K562 (cell line): Measurements from ENCODE around the gene BCAS3. TPM values are rescaled to one million over a fixed set of nuclear protein-coding genes. Genes with fewer than 3 reads are reported as not detected.

Experiments
- ATAC-seq: fragments of 200-7000 bp; cut with Tn5 transposase; 3 replicates; pipeline ENCODE4 v1.9.1; 2020; ENCODE audit warnings: moderate library complexity
- BruUV-seq: library from RNA; stranded (reverse); fragments of 400-500 nt; replicated peaks from 2 replicates; lab custom pipeline; 2021; lab: Mats Ljungman, UMichigan
- CTCF ChIA-PET: fragments of 300-600 bp; formaldehyde crosslinking; extraction: SDS; loops from one replicate; lab custom pipeline; 2021; ENCODE audit warnings: low intra/inter-chr PET ratio; lab: Yijun Ruan, JAX
- POLR2A ChIA-PET: fragments of 300-600, 350-650 bp; sonication (Branson Sonifier 250); formaldehyde crosslinking; extraction: SDS; loops from one replicate; lab custom pipeline; 2021; ENCODE audit warnings: antibody characterized with exemption, inconsistent platforms; lab: Yijun Ruan, JAX
- DNase-seq, 4 experiments: peaks; one replicate each; pipeline versions ENCODE4 v3.0.0 to v3.0.0-alpha.2; 2011 to 2018; ENCODE audit warnings: low spot score in 3 of 4, mixed read lengths in 3 of 4; ENCODE audit errors: extremely low read depth in 1 of 4
- FAIRE-seq: peaks from 2 replicates; lab custom pipeline; 2011; peaks lifted over from hg19 to GRCh38; lab: Jason Lieb, UNC
- H2AFZ ChIP-seq: 2 replicates; pipeline ENCODE4 v1.6.0; 2011; ENCODE audit warnings: low read depth, low read length, control low read depth, inconsistent platforms
- H3K27ac ChIP-seq: fragments of 200-600 bp; 3 replicates; pipeline ENCODE4 v1.8.0; 2011; ENCODE audit warnings: low read depth, mild to moderate bottlenecking, control low read depth, inconsistent platforms, low read length, moderate library complexity, mixed read lengths; ENCODE audit errors: extremely low read depth
- H3K27me3 ChIP-seq, 2 experiments: fragments of 300-600 bp in 1 of 2; 2 replicates in 1 of 2; 3 replicates in 1 of 2; pipeline versions ENCODE4 v1.6.0 to v1.8.0; 2011; ENCODE audit warnings: inconsistent platforms in 2 of 2, low read length in 2 of 2, mild to moderate bottlenecking in 1 of 2, mixed read lengths in 1 of 2, moderate library complexity in 1 of 2; ENCODE audit not compliant: control insufficient read depth in 2 of 2, insufficient read depth in 2 of 2
- H3K36me3 ChIP-seq: fragments of 300-600 bp; 3 replicates; pipeline ENCODE4 v1.8.0; 2011; ENCODE audit warnings: mild to moderate bottlenecking, low read length, inconsistent platforms; ENCODE audit not compliant: control insufficient read depth, insufficient read depth
- H3K4me1 ChIP-seq, 2 experiments: fragments of 200-600 bp in 1 of 2; replicated peaks in 1 of 2; 2 replicates in 1 of 2; 3 replicates in 1 of 2; pipeline versions ENCODE4 v1.5.1 to v1.8.0; 2011; ENCODE audit warnings: inconsistent platforms in 2 of 2, low read length in 2 of 2, mild to moderate bottlenecking in 1 of 2, mixed read lengths in 1 of 2, moderate library complexity in 1 of 2; ENCODE audit not compliant: control insufficient read depth in 2 of 2, insufficient read depth in 2 of 2
- H3K4me2 ChIP-seq: 2 replicates; pipeline ENCODE4 v1.6.1; 2011; ENCODE audit warnings: low read length, control low read depth, inconsistent platforms, mixed read lengths; ENCODE audit not compliant: insufficient read depth
- H3K4me3 ChIP-seq: fragments of 200-600 bp; sonication (generic), shearing (Covaris generic); 2 replicates; pipeline ENCODE4 v1.5.1; 2016; ENCODE audit warnings: control low read depth, inconsistent platforms
- H3K79me2 ChIP-seq: fragments of 200-600 bp; 3 replicates; pipeline ENCODE4 v1.8.0; 2011; ENCODE audit warnings: low read length, inconsistent platforms; ENCODE audit not compliant: control insufficient read depth, insufficient read depth
- H3K9ac ChIP-seq, 2 experiments: 2 replicates each; pipeline versions ENCODE4 v1.6.0 to v1.6.1; 2011; ENCODE audit warnings: low read depth in 2 of 2, low read length in 2 of 2, control low read depth in 1 of 2, inconsistent platforms in 1 of 2, mild to moderate bottlenecking in 1 of 2, mixed read lengths in 1 of 2; ENCODE audit not compliant: insufficient read depth in 1 of 2
- H3K9me1 ChIP-seq: one replicate; pipeline ENCODE4 v1.6.0; 2011; ENCODE audit warnings: inconsistent platforms, mild to moderate bottlenecking, low read length, moderate library complexity; ENCODE audit not compliant: control insufficient read depth, insufficient read depth
- H3K9me3 ChIP-seq: replicated peaks from 2 replicates; pipeline ENCODE4 v1.5.1; 2011; ENCODE audit warnings: low read depth, low read length, inconsistent platforms; ENCODE audit not compliant: control insufficient read depth, insufficient read depth
- H4K20me1 ChIP-seq: replicated peaks from 2 replicates; pipeline ENCODE4 v1.6.1; 2011; ENCODE audit warnings: low read length, inconsistent platforms, mixed read lengths; ENCODE audit not compliant: control insufficient read depth, insufficient read depth
- HMBOX1 ChIP-seq: sonication (generic); IDR thresholded peaks from 2 replicates; pipeline ENCODE4 v1.6.1; 2016
- IRF1 ChIP-seq: sonication (generic); formaldehyde crosslinking; IDR thresholded peaks from 2 replicates; pipeline ENCODE4 v1.8.0; 2022; ENCODE audit warnings: missing genetic modification reagents, mild to moderate bottlenecking, borderline replicate concordance
- MGA ChIP-seq: fragments of 450-650 bp; IDR thresholded peaks from 2 replicates; pipeline ENCODE4 v1.6.1; 2016; ENCODE audit warnings: mild to moderate bottlenecking, moderate library complexity
- TCF3 ChIP-seq: sonication (generic); formaldehyde crosslinking; IDR thresholded peaks from 2 replicates; pipeline ENCODE4 v1.4.0; 2020; ENCODE audit warnings: mild to moderate bottlenecking, missing genetic modification reagents
- ZBTB34 ChIP-seq: fragments of 250-450 bp; sonication (Bioruptor Pico); IDR thresholded peaks from 2 replicates; pipeline ENCODE4 v1.8.0; 2021; ENCODE audit warnings: mild to moderate bottlenecking, moderate library complexity
- ZNF75A ChIP-seq: fragments of 450-650 bp; formaldehyde crosslinking; IDR thresholded peaks from 2 replicates; pipeline ENCODE4 v1.4.0; 2020; ENCODE audit warnings: mild to moderate bottlenecking
- ZNF766 ChIP-seq: fragments of 200-800 bp; sonication (Bioruptor generic); conservative IDR thresholded peaks from 2 replicates; pipeline ENCODE4 v1.6.1; 2016; ENCODE audit warnings: missing genetic modification characterization, missing compliant biosample characterization
- ZSCAN29 ChIP-seq: fragments of 450-650 bp; IDR thresholded peaks from 2 replicates; pipeline ENCODE4 v1.6.1; 2017
- WGBS: fragments of 100-300 bp; shearing (Covaris generic); methylation state at CpG from one replicate; pipeline ENCODE4 v1.1.6; 2016; ENCODE audit warnings: low coverage, mixed read lengths; ENCODE audit not compliant: insufficient coverage; ENCODE audit errors: missing lambda C conversion rate; 5-methylcytosine and 5-hydroxymethylcytosine counted together
- in situ Hi-C: fragments of 300-500 bp; cut with MboI; formaldehyde crosslinking; loops from 4 replicates; pipeline ENCODE4 v1.15.0; 2018; ENCODE audit warnings: inconsistent platforms, mixed read lengths
- intact Hi-C: fragments of 100-400 bp; cut with micrococcal nuclease; formaldehyde crosslinking; loops from 2 replicates; pipeline ENCODE4 v1.14.2; 2022
- polyA plus RNA-seq, 8 experiments: library from polyadenylated mRNA; depleted of rRNA in 4 of 8; stranded (reverse) in 5 of 8; unstranded in 3 of 8; fragments of >200 nt; fragmentation: Nextera tagmentation in 2 of 8; fragmentation: Illumina TruSeq in 1 of 8; extraction: Ambion mirVana in 2 of 8; extraction: Trizol in 1 of 8; gene quantifications; 2 replicates each; pipeline versions ENCODE4 v1.2.1 to v1.2.3, GENCODE V29; 2011 to 2014; ENCODE audit warnings: inconsistent platforms in 1 of 8, missing spikeins in 1 of 8
- total RNA-seq, 7 experiments: library from RNA; depleted of rRNA in 6 of 7; stranded (reverse); fragments of >200 nt in 6 of 7; fragmentation: Illumina TruSeq in 2 of 7; extraction: Trizol in 2 of 7; gene quantifications; 2 replicates each; pipeline versions ENCODE4 v1.2.1 to v1.2.3, GENCODE V29; 2011 to 2021; ENCODE audit warnings: low replicate concordance in 1 of 7

Gene BCAS3
- total and polyA plus RNA-seq, 9 of the 15 experiments (the other 6 are each of a cell fraction or from before 2014, with no cell fraction given), result 1.9 to 5.5 (median 3.5) TPM

DNA sequence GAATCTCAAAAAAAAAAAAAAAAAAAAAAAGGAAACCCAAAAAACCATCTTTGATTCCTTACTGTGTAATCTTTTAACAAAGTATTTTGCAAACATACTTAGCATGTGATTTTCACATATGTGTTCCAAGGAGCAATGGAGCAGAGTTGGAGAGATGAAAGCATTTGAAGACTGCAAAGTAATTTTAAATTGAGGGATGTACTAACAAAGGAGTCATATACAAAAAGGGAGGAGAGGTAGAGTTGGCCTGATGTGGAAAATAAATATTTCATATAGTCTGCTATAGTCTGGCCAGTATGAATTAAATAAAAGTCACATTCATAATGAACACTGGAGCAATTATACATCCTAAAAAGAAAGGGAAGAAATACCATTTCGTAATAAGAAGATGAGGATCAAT is 456.2 kb downstream of the BCAS3 start:
- Histone ChIP-seq H3K27me3 (peaks cover 6 to 20% of the 10 kb centered on the region in 2 experiments; a peak in 4 of 5 replicates), H3K9ac (no peak overlapping the region), H3K4me2 (no peak overlapping the region), H2AFZ (no peak overlapping the region), H3K79me2 (no peaks in the 10 kb centered on the region), H3K36me3 (no peaks in the 10 kb centered on the region), H3K4me1 (peaks cover 0 to 4% of the 10 kb centered on the region in 2 experiments; a peak in 1 of 5 replicates), H3K27ac (no peak overlapping the region), H3K9me1 (no peaks in the 10 kb centered on the region), H3K4me3 (no peak overlapping the region), H4K20me1 (no peaks in the 10 kb centered on the region), H3K9me3 (no peaks in the 10 kb centered on the region)
- 0% methylated on average over 1 of the region's 1 CpG for WGBS
- POLR2A ChIA-PET, result no interaction called here
- in situ Hi-C loops, result no loop called here
- ATAC-seq, result no peak
- DNase-seq, result no peak
- intact Hi-C loops, result no loop called here
- no peak for FAIRE-seq
- CTCF ChIA-PET, result no interaction called here
- no TSS peak for BruUV-seq
- TF ChIP-seq TCF3 (CRISPR knock-in tag) (no peak), MGA (no peak), IRF1 (CRISPR knock-in tag) (no peak), HMBOX1 (no peak), ZSCAN29 (no peak), ZNF75A (CRISPR knock-in tag) (no peak), ZNF766 (CRISPR knock-in tag) (no peak), ZBTB34 (no peak)
